HepG2 (cell line): Measurements from ENCODE around the gene RTL5. TPM values are rescaled to one million over a fixed set of nuclear protein-coding genes. Genes with fewer than 3 reads are reported as not detected.

Experiments
- ATAC-seq: fragments of 200-7000 bp; cut with Tn5 transposase; 3 replicates; pipeline ENCODE4 v1.9.1; 2020; ENCODE audit warnings: mild to moderate bottlenecking, moderate library complexity
- BruUV-seq: library from RNA; stranded (reverse); fragments of 400-500 nt; replicated peaks from 2 replicates; lab custom pipeline; 2021; lab: Mats Ljungman, UMichigan
- CTCF ChIA-PET: fragments of 300-600 bp; formaldehyde crosslinking; extraction: SDS; loops from one replicate; lab custom pipeline; 2021; ENCODE audit warnings: low total read pairs, inconsistent platforms, low intra/inter-chr PET ratio; lab: Yijun Ruan, JAX
- POLR2A ChIA-PET: fragments of 350-600 bp; sonication (Branson Sonifier 250); formaldehyde crosslinking; loops from one replicate; lab custom pipeline; 2020; ENCODE audit warnings: antibody characterized with exemption, inconsistent platforms; lab: Yijun Ruan, JAX
- DNase-seq: peaks from one replicate; pipeline ENCODE4 v3.0.0-alpha.2; 2015; ENCODE audit warnings: low spot score
- FAIRE-seq: peaks from 3 replicates; lab custom pipeline; 2011; peaks lifted over from hg19 to GRCh38; lab: Jason Lieb, UNC
- H2AFZ ChIP-seq: one replicate; pipeline ENCODE4 v1.6.1; 2011; ENCODE audit warnings: low read length, inconsistent platforms
- H3K27ac ChIP-seq: fragments of 300-600 bp; 3 replicates; pipeline ENCODE4 v1.8.0; 2011; ENCODE audit warnings: mixed run types, mild to moderate bottlenecking, mixed read lengths, low read length, inconsistent platforms; ENCODE audit not compliant: insufficient read depth; ENCODE audit errors: extremely low read length
- H3K27me3 ChIP-seq, 2 experiments: fragments of 200-600 bp in 1 of 2; 2 replicates in 1 of 2; 3 replicates in 1 of 2; pipeline versions ENCODE4 v1.6.0 to v1.8.0; 2011; ENCODE audit warnings: low read length in 2 of 2, mild to moderate bottlenecking in 2 of 2, moderate library complexity in 2 of 2, inconsistent platforms in 1 of 2; ENCODE audit not compliant: insufficient read depth in 2 of 2, control insufficient read depth in 1 of 2
- H3K36me3 ChIP-seq, 2 experiments: fragments of 200-600 bp in 1 of 2; replicated peaks in 1 of 2; 2 replicates in 1 of 2; 3 replicates in 1 of 2; pipeline versions ENCODE4 v1.5.1 to v1.8.0; 2011; ENCODE audit warnings: low read length in 2 of 2, inconsistent platforms in 1 of 2; ENCODE audit not compliant: insufficient read depth in 2 of 2, control insufficient read depth in 1 of 2
- H3K4me1 ChIP-seq: 2 replicates; pipeline ENCODE4 v1.5.1; 2012; ENCODE audit warnings: low read length, inconsistent platforms; ENCODE audit not compliant: insufficient read depth
- H3K4me2 ChIP-seq: 2 replicates; pipeline ENCODE4 v1.6.0; 2011; ENCODE audit warnings: low read depth, low read length, inconsistent platforms
- H3K4me3 ChIP-seq, 3 experiments: fragments of 200-600 bp in 1 of 3; sonication (generic), shearing (Covaris generic) in 1 of 3; replicated peaks in 1 of 3; 2 replicates each; pipeline ENCODE4 v1.5.1; 2011 to 2016; ENCODE audit warnings: low read length in 3 of 3, inconsistent platforms in 2 of 3, low read depth in 2 of 3, mild to moderate bottlenecking in 2 of 3, control low read depth in 1 of 3, mixed read lengths in 1 of 3; ENCODE audit not compliant: insufficient read depth in 1 of 3
- H3K79me2 ChIP-seq: one replicate; pipeline ENCODE4 v1.6.1; 2011; ENCODE audit warnings: low read length, inconsistent platforms; ENCODE audit not compliant: insufficient read depth
- H3K9ac ChIP-seq: 2 replicates; pipeline ENCODE4 v1.6.0; 2011; ENCODE audit warnings: mild to moderate bottlenecking, low read depth, low read length, inconsistent platforms; ENCODE audit not compliant: insufficient read depth
- H3K9me3 ChIP-seq: 2 replicates; pipeline ENCODE4 v1.5.1; 2012; ENCODE audit warnings: mild to moderate bottlenecking, low read length
- H4K20me1 ChIP-seq: 2 replicates; pipeline ENCODE4 v1.6.0; 2011; ENCODE audit warnings: inconsistent platforms, mild to moderate bottlenecking, low read length, moderate library complexity; ENCODE audit not compliant: insufficient read depth
- CENPX ChIP-seq: sonication (generic); formaldehyde crosslinking; IDR thresholded peaks from 2 replicates; pipeline ENCODE4 v1.9.0; 2021; ENCODE audit warnings: mild to moderate bottlenecking, missing genetic modification reagents, moderate library complexity
- CTCF ChIP-seq: sonication (generic); formaldehyde crosslinking; IDR thresholded peaks from 2 replicates; pipeline ENCODE4 v1.5.0; 2020; ENCODE audit warnings: mild to moderate bottlenecking, missing genetic modification reagents, moderate library complexity
- FOSL2 ChIP-seq: sonication (generic); formaldehyde crosslinking; IDR thresholded peaks from 2 replicates; pipeline ENCODE4 v1.4.0; 2020; ENCODE audit warnings: missing genetic modification reagents
- JUND ChIP-seq: sonication (generic); formaldehyde crosslinking; IDR thresholded peaks from 2 replicates; pipeline ENCODE4 v1.8.0; 2022; ENCODE audit warnings: mild to moderate bottlenecking, missing genetic modification reagents
- RNF219 ChIP-seq: sonication (generic); formaldehyde crosslinking; IDR thresholded peaks from 2 replicates; pipeline ENCODE4 v1.5.0; 2020; ENCODE audit warnings: mild to moderate bottlenecking, missing genetic modification reagents
- SIX4 ChIP-seq: sonication (generic); formaldehyde crosslinking; IDR thresholded peaks from 2 replicates; pipeline ENCODE4 v1.4.0; 2020; ENCODE audit warnings: missing genetic modification reagents
- SMC3 ChIP-seq: IDR thresholded peaks from 2 replicates; pipeline ENCODE4 v1.6.1; 2011; ENCODE audit warnings: low read length, improper control_type of control experiment
- STAG1 ChIP-seq: sonication (generic); formaldehyde crosslinking; IDR thresholded peaks from 2 replicates; pipeline ENCODE4 v1.4.0; 2020; ENCODE audit warnings: missing genetic modification reagents
- ZNF207 ChIP-seq: fragments of 450-650 bp; IDR thresholded peaks from 2 replicates; pipeline ENCODE4 v1.6.1; 2016; ENCODE audit warnings: antibody characterized with exemption, borderline replicate concordance
- WGBS: methylation state at CpG from one replicate; pipeline ENCODE4 v1.1.6; 2017; ENCODE audit warnings: low lambda C conversion rate; 5-methylcytosine and 5-hydroxymethylcytosine counted together
- in situ Hi-C: cut with HindIII; loops from 2 replicates; pipeline ENCODE4 v1.10.0; 2017; ENCODE audit warnings: low pct_unique_long_range_greater_than_20kb; ENCODE audit not compliant: extremely low pct_ligation_motif_present
- intact Hi-C: fragments of 100-400 bp; cut with micrococcal nuclease; formaldehyde crosslinking; loops from one replicate; pipeline ENCODE4 v1.10.0; 2022; ENCODE audit not compliant: unreplicated experiment
- polyA plus RNA-seq, 8 experiments: library from polyadenylated mRNA; depleted of rRNA in 3 of 8; stranded (reverse) in 7 of 8; unstranded in 1 of 8; fragments of >200 nt; fragmentation: Illumina TruSeq in 4 of 8; extraction: Trizol in 4 of 8; gene quantifications; 2 replicates each; pipeline versions ENCODE4 v1.2.1 to v1.2.3, GENCODE V29; 2011 to 2016; ENCODE audit warnings: low read depth in 4 of 8, missing spikeins in 1 of 8, mixed read lengths in 1 of 8; ENCODE audit not compliant: insufficient read depth in 1 of 8
- total RNA-seq, 5 experiments: library from RNA; depleted of rRNA; stranded (reverse); fragments of >200 nt; fragmentation: Illumina TruSeq; extraction: Trizol; gene quantifications; 2 replicates each; pipeline ENCODE4 v1.2.3, GENCODE V29; 2016; ENCODE audit warnings: low read depth in 1 of 5

Gene RTL5
- total and polyA plus RNA-seq, 2 of the 13 experiments (the other 11 are each of a cell fraction or from before 2014, with no cell fraction given), result not detected

- H3K4me3 ChIP-seq, result no peak overlapping the region
- ATAC-seq (peak; percentile 91), FAIRE-seq (peak; percentile 93), DNase-seq (peak; percentile 30)
- no peak overlapping the region for H2AFZ ChIP-seq
- BruUV-seq, result no TSS peak
- no peaks in the 10 kb centered on the region; a peak in 1 of 5 replicates for H3K27me3 ChIP-seq
- H3K9me3 ChIP-seq, result no peaks in the 10 kb centered on the region
- no peaks in the 10 kb centered on the region for H3K79me2 ChIP-seq
- no peak overlapping the region for H3K27ac ChIP-seq
- no peaks in the 10 kb centered on the region for H4K20me1 ChIP-seq
- H3K4me1 ChIP-seq, result no peaks in the 10 kb centered on the region
- CTCF ChIA-PET, result interaction anchor here (1.1 to 1.2 kb wide), 2 partner anchors 108 to 127 kb away, joined by 3 to 6 read pairs; no protein-coding TSS in a partner anchor
- intact Hi-C loops (loop anchor here (1.0 to 5.0 kb wide), 2 partner anchors 109 to 127 kb away; no protein-coding TSS in a partner anchor), in situ Hi-C loops (loop anchor here (10.0 kb wide), 1 partner anchor 132 kb away; no protein-coding TSS in a partner anchor)
- POLR2A ChIA-PET, result interaction anchor here (1.3 kb wide), 1 partner anchor 55 kb away, joined by 3 read pairs; the partner anchor contains the start of gene PIN4
- H3K4me2 ChIP-seq, result 0 out of 2 replicates have a peak overlapping the region, but pooled peaks have one; percentile 18
- no peak for TF ChIP-seq CENPX (CRISPR knock-in tag)
- peak; percentile 59 for TF ChIP-seq STAG1 (CRISPR knock-in tag)
- TF ChIP-seq SIX4 (CRISPR knock-in tag), result no peak
- peak; percentile 79 for TF ChIP-seq CTCF
- 0 out of 2 replicates have a peak, but pooled peaks have one; percentile 19 for TF ChIP-seq SMC3
- no peak for TF ChIP-seq RNF219 (CRISPR knock-in tag)
- TF ChIP-seq FOSL2 (CRISPR knock-in tag), result peak; percentile 58
- no peak for TF ChIP-seq JUND (CRISPR knock-in tag)
- no peak for TF ChIP-seq ZNF207
- H3K36me3 ChIP-seq, result no peaks in the 10 kb centered on the region
- H3K9ac ChIP-seq, result no peak overlapping the region
- 25% methylated on average over 5 of the region's 9 CpGs for WGBS
These were observed 5.1 kb downstream of the RTL5 start for GRCh38 chrX:72126539-72127140.
